Naive B cell (primary cell): Measurements from ENCODE around the gene JMY. TPM values are rescaled to one million over a fixed set of nuclear protein-coding genes. Genes with fewer than 3 reads are reported as not detected.

Source experiments
- ATAC-seq, 2 donors: fragments of 150-1000 bp; cut with Tn5 transposase; 2 replicates each; pipeline ENCODE4 v1.10.0; 2021; ENCODE audit warnings: low read depth in 2 of 2, mild to moderate bottlenecking in 2 of 2, moderate library complexity in 2 of 2
- DNase-seq: peaks from one replicate; pipeline ENCODE4 v3.0.0; 2022
- H3K27ac Mint-ChIP-seq, 6 donors: one replicate each; pipeline ENCODE4 v1.8.0; 2020 to 2022; ENCODE audit warnings: mild to moderate bottlenecking in 6 of 6, mixed read lengths in 6 of 6, moderate library complexity in 5 of 6, inconsistent platforms in 2 of 6
- H3K27me3 Mint-ChIP-seq, 3 donors: one replicate each; pipeline ENCODE4 v1.8.0; 2021 to 2022; ENCODE audit warnings: mixed read lengths in 3 of 3, mild to moderate bottlenecking in 1 of 3
- H3K36me3 Mint-ChIP-seq, 2 donors: one replicate each; pipeline ENCODE4 v1.8.0; 2020 to 2022; ENCODE audit warnings: mixed read lengths in 2 of 2, inconsistent platforms in 1 of 2, mild to moderate bottlenecking in 1 of 2
- H3K4me1 Mint-ChIP-seq, 3 donors: one replicate each; pipeline ENCODE4 v1.8.0; 2020 to 2022; ENCODE audit warnings: mixed read lengths in 3 of 3, inconsistent platforms in 1 of 3, mild to moderate bottlenecking in 1 of 3, moderate library complexity in 1 of 3
- H3K4me3 Mint-ChIP-seq, 8 donors: one replicate each; pipeline ENCODE4 v1.8.0; 2020 to 2022; ENCODE audit warnings: mild to moderate bottlenecking in 8 of 8, mixed read lengths in 8 of 8, moderate library complexity in 8 of 8, inconsistent platforms in 2 of 8
- H3K9me3 Mint-ChIP-seq, 7 donors: one replicate each; pipeline ENCODE4 v1.8.0; 2020 to 2022; ENCODE audit warnings: mixed read lengths in 7 of 7, mild to moderate bottlenecking in 5 of 7, inconsistent platforms in 2 of 7, moderate library complexity in 1 of 7
- polyA plus RNA-seq, 6 donors: library from polyadenylated mRNA; unstranded; fragments of 300-500 nt; fragmentation: Illumina TruSeq; gene quantifications; one replicate each; pipeline ENCODE4 v1.2.3, GENCODE V29; 2021; ENCODE audit warnings: low read depth in 6 of 6

Gene JMY
- polyA plus RNA-seq, 6 donors from 2014 or later = 3.1 to 5.2 (median 4.6) TPM

DNA sequence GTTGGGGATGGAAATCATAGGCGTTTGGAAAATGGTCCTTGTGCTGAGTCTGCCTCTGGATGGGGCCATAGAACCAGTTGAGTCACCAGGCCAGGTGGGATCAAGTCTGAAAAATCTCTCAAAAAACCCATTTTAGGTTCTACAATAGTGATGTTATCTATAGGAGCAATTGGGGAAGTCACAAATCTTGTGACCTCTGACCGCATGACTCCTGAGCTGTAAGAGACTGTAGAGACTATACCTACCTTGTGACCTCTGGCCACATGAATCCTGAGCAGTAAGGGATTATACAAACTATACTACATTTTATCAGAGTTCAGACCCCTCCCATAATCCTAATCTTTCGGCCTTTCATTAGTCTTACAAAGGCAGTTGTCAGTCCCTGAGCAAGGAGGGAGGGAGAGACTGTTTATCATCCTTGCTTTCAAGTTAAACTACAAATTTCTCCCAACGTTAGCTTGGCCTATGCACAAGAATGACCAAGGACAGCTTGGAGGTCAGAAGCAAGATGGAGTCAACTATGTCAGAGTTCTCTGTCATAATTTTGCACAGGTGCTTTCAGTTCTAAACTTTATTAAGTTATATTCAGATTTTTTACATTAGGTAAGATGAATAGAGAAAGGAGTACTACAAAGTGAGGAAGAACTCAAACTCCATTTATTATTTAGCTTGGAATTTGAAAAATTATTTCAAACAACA lies 11.5 kb upstream of the JMY start:
- H3K27ac Mint-ChIP-seq = peak overlapping the region in 4 of 6 donors; percentile 12 to 73 (median 46)
- no peaks in the 10 kb centered on the region for H3K9me3 Mint-ChIP-seq
- no peak overlapping the region for H3K4me3 Mint-ChIP-seq
- no peak for DNase-seq
- H3K36me3 Mint-ChIP-seq = no peaks in the 10 kb centered on the region
- H3K4me1 Mint-ChIP-seq = no peaks in the 10 kb centered on the region
- no peak for ATAC-seq
- H3K27me3 Mint-ChIP-seq = no peaks in the 10 kb centered on the region

DNA sequence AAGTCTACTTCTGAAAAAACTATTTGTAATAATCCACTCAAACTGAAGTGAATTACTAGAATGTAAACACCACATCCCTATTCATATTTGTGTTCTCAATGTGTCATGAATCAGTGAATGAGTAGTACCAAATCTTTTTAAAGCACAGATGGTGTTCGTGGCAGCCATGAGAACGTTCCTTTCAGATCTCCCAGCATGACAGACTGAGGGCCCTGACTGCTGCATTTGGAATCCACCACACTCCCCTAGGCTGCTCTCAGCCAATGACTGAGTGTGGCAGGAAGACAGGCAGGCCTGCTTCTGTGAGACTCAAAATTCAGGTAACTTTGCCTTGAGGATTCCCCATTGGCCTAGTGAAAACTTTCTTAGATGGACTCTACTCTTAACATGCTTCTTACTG lies 10.9 kb upstream of the JMY start:
- no peak for DNase-seq
- Mint-ChIP-seq H3K9me3 (no peaks in the 10 kb centered on the region), H3K36me3 (no peaks in the 10 kb centered on the region), H3K27me3 (no peaks in the 10 kb centered on the region), H3K4me1 (no peaks in the 10 kb centered on the region), H3K27ac (peak overlapping the region in 2 of 6 donors; percentile 2 to 11), H3K4me3 (no peak overlapping the region)
- ATAC-seq = no peak

DNA sequence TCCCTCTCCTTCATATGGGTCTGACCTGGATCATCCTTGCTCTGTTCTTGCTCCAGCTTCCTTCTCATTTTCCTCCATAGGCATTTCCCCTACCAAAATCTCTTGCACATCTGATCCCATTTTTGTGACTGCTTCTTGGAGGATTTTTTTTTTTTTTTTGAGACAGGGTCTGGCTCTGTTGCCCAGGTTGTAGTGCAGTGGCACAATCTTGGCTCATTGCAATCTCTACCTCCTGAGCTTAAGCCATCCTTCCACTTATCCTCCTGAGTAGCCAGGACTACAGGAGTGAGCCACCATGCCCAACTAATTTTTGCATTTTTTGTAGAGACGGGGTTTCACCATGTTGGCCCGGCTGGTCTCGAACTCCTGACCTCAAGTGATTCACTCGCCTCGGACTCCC lies 10.5 kb upstream of the JMY start:
- no peaks in the 10 kb centered on the region for H3K4me1 Mint-ChIP-seq
- H3K36me3 Mint-ChIP-seq = no peaks in the 10 kb centered on the region
- H3K27me3 Mint-ChIP-seq = no peaks in the 10 kb centered on the region
- DNase-seq (no peak), ATAC-seq (no peak)
- peak overlapping the region in 2 of 6 donors; percentile 2 to 11 for H3K27ac Mint-ChIP-seq
- H3K9me3 Mint-ChIP-seq = no peaks in the 10 kb centered on the region
- H3K4me3 Mint-ChIP-seq = no peak overlapping the region

- H3K9me3 Mint-ChIP-seq = no peaks in the 10 kb centered on the region
- H3K27ac Mint-ChIP-seq = peak overlapping the region in 2 of 6 donors; percentile 8 to 69
Observed at GRCh38 chr5:79227484-79228025, 8.4 kb upstream of the JMY start.

DNA sequence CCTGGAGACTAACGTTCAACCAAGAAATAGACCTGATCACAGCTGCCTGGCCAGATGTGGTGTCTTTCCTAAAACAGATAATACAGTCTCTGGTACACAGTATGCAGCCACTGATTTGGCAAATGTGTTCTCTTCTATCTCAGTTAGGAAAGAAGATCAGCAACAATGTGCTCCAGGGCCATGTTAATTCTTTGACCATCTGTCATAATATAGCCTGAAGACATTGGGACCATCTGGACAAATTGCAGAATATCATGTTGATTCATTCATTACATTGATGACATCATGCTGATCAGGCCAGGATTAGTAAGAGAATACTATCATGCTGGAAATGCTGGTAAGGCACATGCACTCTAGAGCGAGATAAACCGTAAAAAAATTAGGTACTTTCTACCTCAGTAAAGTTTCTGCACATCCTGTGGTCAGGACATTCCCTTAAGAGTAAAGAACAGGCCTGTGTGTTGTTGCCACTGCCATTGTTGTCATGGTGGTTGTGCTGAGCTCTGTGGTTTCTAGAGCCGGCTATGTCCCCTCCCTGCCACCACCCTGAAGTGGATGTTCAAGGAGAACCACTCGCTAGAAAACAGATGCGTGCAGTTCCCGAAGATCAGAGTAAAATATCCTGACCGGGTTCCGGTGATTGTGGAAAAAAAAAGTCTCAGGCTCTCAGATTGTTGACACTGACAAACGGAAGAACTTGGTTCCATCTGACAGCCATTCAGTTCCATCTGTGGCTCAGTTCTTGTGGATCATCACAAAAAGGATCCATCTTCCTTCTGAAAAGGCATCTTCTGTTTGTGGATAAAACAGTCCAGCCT lies 6.4 kb upstream of the JMY start:
- Mint-ChIP-seq H3K9me3 (no peaks in the 10 kb centered on the region), H3K4me1 (no peaks in the 10 kb centered on the region), H3K4me3 (no peak overlapping the region), H3K36me3 (no peaks in the 10 kb centered on the region), H3K27me3 (no peaks in the 10 kb centered on the region), H3K27ac (peak overlapping the region in 2 of 6 donors; percentile 30 to 64)
- peak; percentile 70 to 77 for ATAC-seq
- no peak for DNase-seq

More at GRCh38 chr5:79227484-79228025, 8.4 kb upstream of the JMY start:
- ATAC-seq = no peak
- H3K4me3 Mint-ChIP-seq = no peak overlapping the region
- no peak for DNase-seq
- no peaks in the 10 kb centered on the region for H3K36me3 Mint-ChIP-seq
- H3K4me1 Mint-ChIP-seq = no peaks in the 10 kb centered on the region
- H3K27me3 Mint-ChIP-seq = no peaks in the 10 kb centered on the region

DNA sequence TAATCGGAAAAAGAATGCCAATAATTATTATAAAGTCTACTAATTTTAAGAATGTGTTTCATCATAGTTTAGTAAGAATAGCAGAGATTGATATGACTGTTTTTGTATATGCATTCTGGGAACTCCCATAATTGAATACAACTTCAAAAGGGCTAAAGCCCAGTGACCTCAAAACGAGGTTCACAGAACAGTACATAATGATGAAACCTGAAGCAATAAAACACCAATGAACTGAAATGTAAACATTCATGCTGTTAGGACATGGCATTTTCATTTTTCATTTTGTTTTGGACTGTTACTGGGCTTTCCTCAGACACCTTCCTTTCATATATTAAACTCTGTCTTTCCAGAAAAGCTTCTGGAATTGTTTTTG lies 684 bp upstream of the JMY start:
- ATAC-seq (peak; percentile 18 to 30), DNase-seq (no peak)
- Mint-ChIP-seq H3K36me3 (no peaks in the 10 kb centered on the region), H3K4me3 (peak overlapping the region; percentile 79 to 95 (median 92)), H3K27me3 (no peaks in the 10 kb centered on the region), H3K9me3 (no peaks in the 10 kb centered on the region), H3K27ac (peak overlapping the region; percentile 97 to 99 (median 99)), H3K4me1 (peaks cover 15 to 32% (median 23%) of the 10 kb centered on the region in 3 donors)

DNA sequence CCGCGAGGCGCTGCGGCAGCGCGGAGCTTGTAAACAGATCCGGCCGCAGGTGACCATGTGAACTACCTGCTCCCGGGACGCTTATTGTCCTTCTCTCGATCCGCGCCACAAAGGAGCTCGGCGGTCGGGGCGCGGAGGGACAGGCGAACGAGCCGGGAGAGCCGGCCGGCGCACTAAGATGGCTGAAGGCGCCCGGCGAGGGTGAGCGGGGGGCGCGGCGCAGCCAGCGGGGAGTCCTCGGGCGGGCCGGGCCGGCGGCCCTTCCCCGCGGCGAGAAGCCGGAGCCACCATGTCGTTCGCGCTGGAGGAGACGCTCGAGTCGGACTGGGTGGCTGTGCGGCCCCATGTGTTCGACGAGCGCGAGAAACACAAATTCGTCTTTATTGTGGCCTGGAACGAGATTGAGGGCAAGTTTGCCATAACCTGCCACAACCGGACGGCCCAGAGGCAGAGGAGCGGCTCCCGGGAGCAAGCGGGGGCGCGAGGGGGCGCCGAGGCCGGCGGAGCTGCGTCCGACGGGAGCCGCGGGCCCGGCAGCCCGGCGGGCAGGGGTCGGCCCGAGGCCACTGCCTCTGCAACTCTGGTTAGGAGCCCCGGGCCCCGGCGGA lies 535 bp downstream of the JMY start:
- H3K4me3 Mint-ChIP-seq = peak overlapping the region; percentile 79 to 98 (median 92)
- peaks cover 24 to 42% (median 33%) of the 10 kb centered on the region in 3 donors for H3K4me1 Mint-ChIP-seq
- no peaks in the 10 kb centered on the region for H3K9me3 Mint-ChIP-seq
- H3K36me3 Mint-ChIP-seq = no peaks in the 10 kb centered on the region
- DNase-seq (peak; percentile 36), ATAC-seq (peak; percentile 16 to 18)
- peak overlapping the region in 4 of 6 donors; percentile 84 to 97 (median 93) for H3K27ac Mint-ChIP-seq
- H3K27me3 Mint-ChIP-seq = no peaks in the 10 kb centered on the region

GRCh38 chr5:79236970-79237739 lies 1.2 kb downstream of the JMY start:
- peak; percentile 28 for DNase-seq
- Mint-ChIP-seq H3K9me3 (no peaks in the 10 kb centered on the region), H3K27me3 (no peaks in the 10 kb centered on the region), H3K4me3 (peak overlapping the region; percentile 79 to 98 (median 92)), H3K36me3 (no peaks in the 10 kb centered on the region), H3K27ac (peak overlapping the region; percentile 84 to 97 (median 92)), H3K4me1 (peaks cover 24 to 48% (median 33%) of the 10 kb centered on the region in 3 donors)
- peak in 1 of 2 donors; percentile 2 for ATAC-seq

GRCh38 chr5:79237740-79238560 lies 2.0 kb downstream of the JMY start:
- H3K4me1 Mint-ChIP-seq = peaks cover 27 to 53% (median 37%) of the 10 kb centered on the region in 3 donors

DNA sequence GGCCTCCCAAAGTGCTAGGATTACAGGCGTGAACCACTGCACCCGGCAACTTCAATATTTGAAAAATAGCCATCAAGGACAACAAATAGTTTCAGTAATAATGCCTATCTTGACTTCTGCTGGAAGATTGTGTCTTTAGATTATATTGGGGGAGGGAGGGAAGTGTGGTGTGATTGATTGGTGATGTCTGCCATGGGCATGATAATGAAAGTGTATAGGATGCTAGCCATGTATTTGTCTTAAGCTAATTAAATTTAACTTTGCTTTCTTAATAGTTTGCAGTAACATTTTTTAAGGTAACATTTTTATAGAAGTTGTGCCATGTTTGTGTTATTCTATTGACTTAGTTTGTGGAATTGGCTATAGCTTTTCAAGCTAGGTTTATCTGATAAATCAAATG lies 4.6 kb downstream of the JMY start:
- Mint-ChIP-seq H3K4me1 (peaks cover 37 to 59% (median 56%) of the 10 kb centered on the region in 3 donors), H3K9me3 (no peaks in the 10 kb centered on the region), H3K27me3 (no peaks in the 10 kb centered on the region), H3K27ac (no peak overlapping the region), H3K36me3 (no peaks in the 10 kb centered on the region), H3K4me3 (peak overlapping the region in 3 of 8 donors; percentile 23 to 64 (median 61))
- DNase-seq = no peak
- ATAC-seq = no peak

More at GRCh38 chr5:79237740-79238560, 2.0 kb downstream of the JMY start:
- Mint-ChIP-seq H3K27me3 (no peaks in the 10 kb centered on the region), H3K4me3 (peak overlapping the region; percentile 79 to 98 (median 92)), H3K9me3 (no peaks in the 10 kb centered on the region), H3K27ac (peak overlapping the region; percentile 84 to 97 (median 92)), H3K36me3 (no peaks in the 10 kb centered on the region)
- ATAC-seq (no peak), DNase-seq (no peak)

- Mint-ChIP-seq H3K36me3 (no peaks in the 10 kb centered on the region), H3K4me3 (no peak overlapping the region), H3K9me3 (no peaks in the 10 kb centered on the region), H3K27me3 (no peaks in the 10 kb centered on the region), H3K27ac (no peak overlapping the region), H3K4me1 (peaks cover 40 to 62% (median 57%) of the 10 kb centered on the region in 3 donors)
- DNase-seq (no peak), ATAC-seq (no peak)
Observed at GRCh38 chr5:79241535-79241979, 5.6 kb downstream of the JMY start.
